Smooth muscle cell of the brain vasculature (primary cell): Measurements from ENCODE around the gene CFAP46.

Source experiments
- DNase-seq: peaks from one replicate; pipeline ENCODE4 v3.0.0-alpha.2; 2012; ENCODE audit warnings: low read depth, low spot score

Gene CFAP46

DNA sequence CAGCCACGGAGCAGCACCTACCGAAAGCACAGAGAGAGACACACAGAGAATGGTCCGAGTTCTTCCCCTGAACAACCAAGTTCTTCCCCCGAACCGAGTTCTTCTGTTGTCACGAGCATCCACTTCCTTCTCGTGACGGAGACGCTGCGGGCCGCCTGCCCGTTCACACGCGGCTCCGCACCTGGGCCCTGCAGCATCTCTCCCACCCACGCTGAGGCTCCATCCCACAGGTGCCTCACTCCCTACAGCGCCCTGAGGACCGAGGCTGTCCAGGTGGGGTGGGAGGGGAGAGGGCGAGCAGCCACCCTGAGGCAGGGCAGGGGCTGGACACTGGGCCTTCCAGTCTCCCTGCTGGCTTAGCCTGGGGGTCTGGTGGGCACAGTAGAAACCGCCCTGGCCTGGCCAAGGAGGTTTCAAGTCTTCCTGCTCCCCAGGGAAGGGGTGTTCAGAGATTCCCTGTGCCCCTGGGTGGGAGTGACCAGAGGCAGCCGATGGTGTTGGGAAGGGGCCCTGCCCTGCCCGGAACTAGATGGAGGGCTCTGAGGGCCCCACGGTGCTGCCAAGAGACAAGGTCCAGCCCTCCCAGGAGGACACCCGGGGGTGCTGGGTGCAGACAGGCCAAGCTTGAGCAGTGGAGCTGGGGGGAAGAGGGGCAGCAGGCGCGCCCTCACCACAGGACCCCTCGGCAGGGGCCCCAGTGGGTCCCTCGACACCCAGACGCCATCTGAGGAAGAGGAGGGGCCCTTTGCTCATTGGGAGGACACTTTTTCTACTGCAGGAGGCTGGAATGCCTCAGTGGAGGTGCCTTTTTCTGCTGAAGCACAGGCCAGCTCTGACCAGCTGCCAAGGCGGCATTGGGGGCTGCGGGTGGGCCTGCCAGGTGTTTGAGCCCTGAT is 151.2 kb downstream of the CFAP46 start:
- DNase-seq: no peak

- no peak for DNase-seq
These were observed 151.9 kb downstream of the CFAP46 start for GRCh38 chr10:132790470-132790869.

DNA sequence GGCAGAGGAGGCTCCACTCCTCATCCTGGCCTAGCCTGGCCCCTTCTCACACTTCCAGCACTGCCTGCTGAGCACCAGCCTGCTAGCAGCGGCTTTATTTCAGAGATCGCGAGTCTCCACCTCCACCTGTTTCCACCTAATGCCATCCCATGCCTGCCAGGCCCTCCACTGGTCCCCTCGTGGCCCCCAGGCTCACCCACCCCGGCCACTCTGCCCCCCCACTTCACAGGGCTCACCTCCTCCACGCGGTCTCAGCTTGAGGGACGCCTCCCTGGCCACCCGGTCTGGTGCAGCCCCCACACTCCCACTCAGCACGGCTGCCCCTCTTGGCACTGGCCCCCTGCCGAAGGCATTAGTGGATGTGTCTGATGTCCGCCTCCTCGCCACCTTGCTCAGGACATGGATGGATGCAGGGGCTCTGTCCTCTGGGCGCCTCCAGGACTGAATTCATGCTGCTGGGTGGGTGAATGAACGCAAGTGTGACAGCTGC is 152.7 kb downstream of the CFAP46 start:
- DNase-seq: no peak

GRCh38 chr10:132788831-132789219 is 153.5 kb downstream of the CFAP46 start:
- no peak for DNase-seq

DNA sequence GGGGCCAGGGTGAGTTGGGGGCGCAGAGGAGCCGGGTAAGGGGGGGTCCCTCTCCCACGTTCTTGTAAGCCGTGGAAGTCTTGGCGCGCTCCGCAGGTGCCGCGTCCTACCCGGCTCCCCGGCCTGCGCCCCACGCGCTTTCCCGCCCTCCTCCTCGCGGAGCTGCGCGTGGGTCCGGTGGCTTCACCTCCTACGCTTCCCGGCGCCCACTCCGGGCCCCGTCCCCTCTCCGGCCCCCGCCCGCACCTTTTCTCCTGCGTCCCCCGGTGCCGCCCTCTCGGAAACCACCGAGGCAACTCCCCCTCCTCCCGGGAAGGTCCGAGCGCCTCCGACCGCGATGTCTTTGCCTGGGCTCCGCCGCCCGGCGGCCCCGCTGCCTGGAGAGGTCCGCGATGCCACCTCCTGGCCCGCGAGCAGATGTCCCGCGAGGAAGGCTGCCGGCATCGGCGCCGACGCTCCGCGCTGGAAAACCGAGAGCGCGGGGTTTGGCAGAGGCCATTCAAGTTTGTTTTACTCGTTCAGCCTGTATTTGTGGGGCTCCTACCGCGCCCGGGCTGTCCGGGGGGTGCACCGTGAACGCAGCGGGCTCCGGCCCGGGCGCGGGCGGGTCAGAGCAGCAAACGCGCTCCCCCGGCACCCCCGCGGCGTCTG is 154.1 kb downstream of the CFAP46 start:
- DNase-seq: no peak

DNA sequence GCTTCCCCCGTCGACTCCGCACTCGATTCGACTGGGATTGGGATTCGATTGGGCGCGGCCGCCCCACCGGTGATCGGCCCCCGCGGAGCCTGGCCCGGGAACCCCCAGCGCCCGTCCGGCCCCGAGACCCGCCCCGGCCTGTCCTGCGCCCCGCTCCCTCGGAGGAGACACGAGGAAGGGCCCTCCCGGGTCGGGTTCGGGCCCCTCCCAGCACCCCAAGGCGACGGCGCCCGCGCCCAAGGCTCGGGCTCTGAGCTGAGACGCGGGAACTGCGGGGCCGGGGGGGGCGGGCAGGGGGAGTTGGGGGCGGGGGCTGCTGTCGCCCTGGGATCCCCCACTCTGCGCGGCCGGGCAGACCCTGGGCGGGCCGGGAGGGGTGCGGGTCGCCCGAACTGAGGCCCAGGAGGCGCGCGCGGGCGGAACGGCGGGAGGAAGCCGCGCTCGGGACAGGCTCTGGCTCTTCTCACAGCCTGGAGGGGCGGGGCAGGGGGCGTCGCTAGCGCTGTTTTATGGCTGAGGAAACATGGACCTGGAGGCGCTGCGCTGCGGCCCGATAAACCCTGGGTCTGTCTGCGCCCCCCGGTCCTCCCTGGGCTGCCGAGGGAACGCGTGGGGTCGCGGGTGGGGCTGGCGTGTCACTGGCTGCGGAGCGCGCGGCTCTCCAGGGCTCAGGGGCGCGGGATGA is 154.7 kb downstream of the CFAP46 start:
- DNase-seq: no peak

- no peak for DNase-seq
These were observed 155.4 kb downstream of the CFAP46 start for GRCh38 chr10:132786884-132787494.

DNA sequence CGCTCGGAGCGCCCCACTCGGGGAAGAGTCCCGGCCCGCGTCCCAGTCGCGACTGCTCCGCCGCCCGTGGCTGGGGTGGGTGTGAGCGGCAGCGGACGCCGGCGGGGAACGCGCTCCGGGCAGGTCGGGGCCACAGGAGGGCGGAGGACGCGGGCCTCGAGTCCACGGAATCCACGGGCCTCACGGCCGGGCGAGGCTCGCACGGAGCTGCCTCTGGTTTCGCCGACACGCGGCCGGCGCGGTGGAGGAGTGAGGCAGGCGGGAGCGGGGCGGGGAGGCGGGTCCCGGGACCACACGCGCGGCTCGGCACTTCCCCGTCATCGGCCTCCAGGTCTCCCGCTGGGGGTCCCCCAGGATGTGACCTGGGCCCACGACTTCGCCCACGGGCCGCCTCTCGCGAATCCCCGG is 155.9 kb downstream of the CFAP46 start:
- no peak for DNase-seq

DNA sequence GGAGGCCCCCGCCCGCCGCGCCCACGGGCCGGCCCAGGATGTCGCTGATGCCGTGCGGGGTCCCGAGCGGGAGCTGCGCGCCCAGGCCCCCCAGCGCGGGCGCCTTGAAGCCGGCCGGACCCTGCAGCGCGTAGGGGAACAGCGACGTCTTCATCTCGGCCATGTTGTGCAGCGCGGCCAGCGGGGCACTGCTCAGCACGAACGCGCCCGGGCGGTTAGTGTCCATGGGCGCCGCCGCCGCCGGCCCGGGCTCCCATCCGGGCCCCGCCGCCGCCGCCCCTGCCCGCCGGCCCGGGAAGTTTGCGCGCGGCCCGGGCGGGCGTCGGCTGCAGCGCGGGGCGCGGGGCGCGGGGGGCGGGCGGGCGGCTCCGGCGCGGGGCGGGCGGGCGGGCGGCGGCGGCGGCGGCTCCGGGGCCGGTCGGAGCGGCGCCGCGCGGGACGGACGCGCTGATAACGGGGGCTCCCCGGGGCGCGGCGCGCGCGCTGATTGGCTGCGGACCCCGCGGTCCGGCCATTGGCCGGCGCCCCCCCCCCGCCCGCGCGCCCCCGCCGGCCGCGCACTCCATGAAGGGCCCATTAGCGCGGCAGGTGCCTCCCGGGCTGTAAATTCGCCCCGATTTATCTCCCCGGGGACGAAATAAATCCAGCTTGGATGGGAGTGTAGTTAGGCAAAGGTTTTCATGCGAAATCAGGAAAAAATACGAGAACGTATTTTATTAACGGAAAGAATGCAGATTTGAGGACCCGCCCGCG is 156.5 kb downstream of the CFAP46 start, which contains the start of gene NKX6-2:
Gene NKX6-2 (minus strand): TSS at position 425 of the 753 bp plus-strand sequence. CDS start 199 bp downstream, at position 226.
- DNase-seq: no peak

- DNase-seq: no peak
These were observed 157.3 kb downstream of the CFAP46 start for GRCh38 chr10:132784866-132785722.

DNA sequence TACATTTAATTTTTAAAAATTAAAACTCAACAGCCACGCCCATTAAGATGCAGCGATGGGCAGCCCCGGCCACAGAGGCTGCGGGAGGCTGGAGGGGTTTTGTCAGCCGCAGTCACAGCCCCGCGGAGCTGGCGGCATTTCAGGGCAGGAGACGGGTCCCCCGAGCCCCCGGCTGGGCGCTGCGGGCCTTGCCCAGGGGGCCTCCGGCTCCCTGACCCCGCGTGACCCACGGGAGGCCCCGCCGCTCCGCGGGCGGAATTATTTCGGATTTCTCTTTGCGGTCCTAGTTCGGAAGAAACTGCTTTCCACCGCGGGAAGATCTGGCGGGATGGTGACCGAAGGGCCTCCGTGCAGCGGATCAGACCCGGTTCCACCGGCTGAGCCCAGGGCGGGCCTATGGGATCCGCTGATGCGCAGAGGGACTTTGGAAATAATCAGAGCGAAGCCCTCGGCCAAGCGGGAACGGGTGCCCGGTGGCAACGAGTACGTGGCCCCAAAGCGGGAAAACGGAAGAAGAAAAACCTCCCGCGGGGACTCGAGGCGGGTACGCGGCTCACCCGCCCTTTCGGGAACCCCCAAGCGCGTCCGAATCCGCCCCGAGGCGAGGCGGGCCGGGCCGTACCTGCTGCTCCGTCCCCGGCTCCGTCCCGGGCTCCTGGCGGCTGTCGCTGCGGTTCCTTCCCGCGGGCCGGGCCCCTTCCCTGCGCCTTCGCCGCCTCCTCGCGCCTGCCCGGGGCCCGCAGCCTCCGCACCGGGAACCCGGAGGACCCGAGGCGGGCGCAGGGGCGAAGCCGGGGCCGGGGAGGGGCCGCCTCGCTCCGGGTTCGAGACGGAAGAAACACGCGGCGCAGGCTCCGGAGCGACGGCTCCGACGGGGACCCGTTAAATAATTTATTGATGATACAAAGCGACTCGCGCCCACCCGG is 158.2 kb downstream of the CFAP46 start:
- no peak for DNase-seq

DNA sequence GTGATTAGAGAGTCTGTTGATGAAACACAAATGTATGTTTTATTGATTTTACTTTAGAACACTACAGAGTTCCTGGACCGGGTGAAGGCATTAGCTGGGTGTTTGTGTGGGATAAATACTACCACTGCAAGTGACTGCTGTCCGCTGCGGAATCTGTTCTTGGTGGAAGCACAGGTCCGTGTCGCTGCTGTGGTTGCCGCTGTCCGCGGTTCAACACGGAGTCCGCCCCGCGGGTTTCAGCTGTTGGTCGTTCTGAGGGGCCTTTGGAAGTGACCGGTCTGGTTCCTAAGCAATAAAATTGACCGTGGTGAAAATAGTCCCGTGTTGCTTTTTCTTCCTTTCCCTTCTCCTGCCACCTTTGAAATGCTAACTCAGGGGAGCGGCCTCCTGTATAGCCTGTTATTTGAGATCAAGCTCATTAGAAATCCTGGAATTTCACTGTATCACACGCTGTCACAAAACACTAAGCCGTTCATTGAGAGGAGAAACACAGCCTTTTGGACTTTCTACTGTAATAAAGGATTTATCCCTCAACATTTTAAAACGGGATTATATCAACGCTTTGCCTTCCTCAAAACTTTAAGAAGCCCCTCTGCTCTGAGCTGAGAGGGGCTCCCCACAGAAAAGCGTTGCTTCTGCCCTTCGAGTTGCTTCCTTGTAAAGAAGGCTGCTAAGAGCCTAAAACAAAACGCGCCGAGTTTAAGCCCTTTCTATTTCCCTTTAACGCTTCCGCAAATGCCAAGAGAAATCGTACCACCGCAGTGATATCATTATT is 159.0 kb downstream of the CFAP46 start:
- no peak for DNase-seq

- DNase-seq: no peak
These were observed 160.8 kb downstream of the CFAP46 start for GRCh38 chr10:132781556-132781955.

DNA sequence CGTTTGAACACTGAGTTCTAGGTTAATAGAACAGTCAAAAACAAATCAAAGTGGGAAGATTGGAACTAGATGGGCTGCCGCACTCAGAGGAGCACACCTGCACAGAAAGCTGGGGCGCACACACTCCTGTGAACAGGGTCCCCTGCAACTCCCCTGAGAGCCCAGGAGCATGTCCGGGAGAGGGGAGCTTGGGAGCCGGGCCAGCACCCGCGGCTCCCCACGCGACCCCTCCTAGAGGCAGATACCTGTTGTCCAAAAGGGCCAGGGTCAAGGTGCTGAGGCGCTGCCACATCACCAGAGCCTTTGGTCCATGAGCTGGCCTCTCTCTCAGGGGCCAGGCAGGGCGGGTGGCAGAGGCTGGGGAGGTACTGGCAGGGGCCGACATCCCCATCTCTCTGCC is 162.0 kb downstream of the CFAP46 start:
- no peak for DNase-seq

- no peak for DNase-seq
These were observed 162.6 kb downstream of the CFAP46 start for GRCh38 chr10:132779549-132780294.

GRCh38 chr10:132777441-132777840 is 164.9 kb downstream of the CFAP46 start:
- DNase-seq: no peak

DNA sequence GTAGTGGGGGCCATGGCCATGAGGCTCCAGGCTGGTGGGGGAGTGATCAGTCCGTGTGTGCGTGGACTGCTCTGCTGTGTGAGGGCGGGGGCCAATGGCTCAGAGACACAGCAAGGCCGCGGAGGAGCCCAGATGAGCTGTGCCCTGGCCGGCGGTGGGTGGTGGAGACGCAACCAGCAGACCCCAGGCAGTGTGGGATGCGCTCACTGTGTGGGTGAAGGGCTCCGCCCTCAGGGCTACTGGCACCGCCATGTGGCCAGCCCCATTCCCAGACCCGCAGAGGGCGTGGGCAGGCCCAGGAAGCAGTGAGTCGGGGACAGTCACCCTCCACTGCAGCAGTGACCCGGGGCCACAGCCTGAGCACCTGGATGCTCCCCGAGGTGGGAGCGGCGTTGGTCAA is 165.5 kb downstream of the CFAP46 start:
- DNase-seq: no peak
